Smooth muscle cell (in vitro differentiated cells): ENCODE data around the gene KLRC1. TPM values are rescaled to one million over a fixed set of nuclear protein-coding genes. Genes with fewer than 3 reads are reported as not detected.
A peak's percentile ranks its signal among the peaks of the same experiment; 100 is the strongest.

Experiments used
- DNase-seq: peaks from one replicate; lab custom pipeline; 2025; ENCODE audit not compliant: unreplicated experiment; lab: John Stamatoyannopoulos, UW
- H2AFZ ChIP-seq: fragments of 200-600 bp; sonication (generic); 2 replicates; pipeline ENCODE4 v1.6.0; 2016; ENCODE audit warnings: antibody characterized with exemption, low read depth, mild to moderate bottlenecking
- H3F3A ChIP-seq: fragments of 200-600 bp; sonication (generic); 2 replicates; pipeline ENCODE4 v1.6.0; 2017; ENCODE audit warnings: antibody characterized with exemption, low read depth
- H3K27ac ChIP-seq: fragments of 200-600 bp; sonication (generic); 2 replicates; pipeline ENCODE4 v1.5.1; 2016; ENCODE audit warnings: low read depth, mild to moderate bottlenecking
- H3K27me3 ChIP-seq: fragments of 200-600 bp; sonication (generic); 2 replicates; pipeline ENCODE4 v1.6.1; 2016; ENCODE audit warnings: low read depth, mild to moderate bottlenecking
- H3K36me3 ChIP-seq: fragments of 200-600 bp; sonication (generic); 2 replicates; pipeline ENCODE4 v1.5.1; 2016; ENCODE audit warnings: low read depth
- H3K4me1 ChIP-seq: fragments of 200-600 bp; sonication (generic); 2 replicates; pipeline ENCODE4 v1.5.1; 2016; ENCODE audit warnings: low read depth
- H3K4me2 ChIP-seq: fragments of 200-600 bp; sonication (generic); 2 replicates; pipeline ENCODE4 v1.6.0; 2016; ENCODE audit warnings: mild to moderate bottlenecking
- H3K4me3 ChIP-seq: fragments of 200-600 bp; sonication (generic); 2 replicates; pipeline ENCODE4 v1.5.1; 2016; ENCODE audit warnings: mild to moderate bottlenecking
- H3K79me2 ChIP-seq: fragments of 200-600 bp; sonication (generic); 2 replicates; pipeline ENCODE4 v1.6.0; 2016; ENCODE audit warnings: low read depth, mild to moderate bottlenecking
- H3K9ac ChIP-seq: fragments of 200-600 bp; sonication (generic); 2 replicates; pipeline ENCODE4 v1.6.0; 2016; ENCODE audit warnings: low read depth
- H3K9me3 ChIP-seq: fragments of 200-600 bp; sonication (generic); replicated peaks from 2 replicates; pipeline ENCODE4 v1.5.1; 2016; ENCODE audit warnings: low read depth
- H4K20me1 ChIP-seq: fragments of 200-600 bp; sonication (generic); 2 replicates; pipeline ENCODE4 v1.6.0; 2016; ENCODE audit warnings: low read depth
- CTCF ChIP-seq: fragments of 200-600 bp; sonication (generic); IDR thresholded peaks from 2 replicates; pipeline ENCODE4 v1.5.1; 2017; ENCODE audit warnings: borderline replicate concordance, mild to moderate bottlenecking, antibody characterized with exemption; ENCODE audit not compliant: insufficient read depth, poor library complexity, severe bottlenecking
- WGBS: methylation state at CpG from one replicate; pipeline ENCODE4 v1.1.7; 2016; ENCODE audit warnings: low lambda C conversion rate; 5-methylcytosine and 5-hydroxymethylcytosine counted together
- polyA plus RNA-seq: library from polyadenylated mRNA; unstranded; fragments of >200 nt; fragmentation: Nextera tagmentation; extraction: Ambion mirVana; gene quantifications from 2 replicates; pipeline ENCODE4 v1.2.1, GENCODE V29; 2016
- total RNA-seq: library from RNA; depleted of rRNA; stranded (reverse); fragments of >200 nt; gene quantifications from 2 replicates; pipeline ENCODE4 v1.2.3, GENCODE V29; 2014

The KLRC1 gene
- not detected in 2 replicates for total RNA-seq
- not detected in 2 replicates for polyA plus RNA-seq

GRCh38 chr12:10453156-10453555 is at the start of gene KLRC1:
Gene KLRC1 (minus strand): TSS chr12:10453377. CDS start chr12:10451156, 2,221 bp downstream.
- Histone ChIP-seq H2AFZ (no peak within 1 kb of the TSS), H4K20me1 (no peaks in the 10 kb centered on the region), H3K9me3 (no peaks in the 10 kb centered on the region), H3K4me2 (no peak within 1 kb of the TSS), H3F3A (no peaks in the 10 kb centered on the region), H3K4me1 (no peaks in the 10 kb centered on the region), H3K27ac (no peak within 1 kb of the TSS), H3K9ac (no peak within 1 kb of the TSS), H3K36me3 (no peaks in the 10 kb centered on the region), H3K79me2 (no peaks in the 10 kb centered on the region), H3K4me3 (no peak within 1 kb of the TSS), H3K27me3 (no peaks in the 10 kb centered on the region)
- no peak for DNase-seq
- TF ChIP-seq CTCF: no peak
- 92% methylated on average over 2 of the region's 2 CpGs for WGBS

- Histone ChIP-seq H3K27me3 (peaks cover 3% of the 10 kb centered on the region), H3K4me2 (no peak overlapping the region), H3K9me3 (no peaks in the 10 kb centered on the region), H3K9ac (no peak overlapping the region), H3K27ac (no peak overlapping the region), H3F3A (no peaks in the 10 kb centered on the region), H3K79me2 (no peaks in the 10 kb centered on the region), H4K20me1 (no peaks in the 10 kb centered on the region), H2AFZ (no peak overlapping the region), H3K4me3 (no peak overlapping the region), H3K36me3 (no peaks in the 10 kb centered on the region), H3K4me1 (no peaks in the 10 kb centered on the region)
- 49% methylated on average over 3 of the region's 3 CpGs for WGBS
- DNase-seq: no peak
- peak; percentile 31 for TF ChIP-seq CTCF
Observed at GRCh38 chr12:10501030-10501429, 47.9 kb upstream of the KLRC1 start.

- WGBS: 38% methylated on average over 1 of the region's 1 CpG
- H3K27ac ChIP-seq: no peak overlapping the region
- H3K9ac ChIP-seq: no peak overlapping the region
- no peak overlapping the region for H3K4me2 ChIP-seq
- H3F3A ChIP-seq: no peaks in the 10 kb centered on the region
- H3K27me3 ChIP-seq: peaks cover 3% of the 10 kb centered on the region
- H4K20me1 ChIP-seq: no peaks in the 10 kb centered on the region
- no peaks in the 10 kb centered on the region for H3K79me2 ChIP-seq
- no peak for TF ChIP-seq CTCF
- no peak overlapping the region for H2AFZ ChIP-seq
- no peaks in the 10 kb centered on the region for H3K36me3 ChIP-seq
- no peaks in the 10 kb centered on the region for H3K9me3 ChIP-seq
- no peaks in the 10 kb centered on the region for H3K4me1 ChIP-seq
- DNase-seq: no peak
- H3K4me3 ChIP-seq: no peak overlapping the region
Observed at GRCh38 chr12:10498042-10498441, 44.9 kb upstream of the KLRC1 start.

GRCh38 chr12:10497602-10498001 is 44.4 kb upstream of the KLRC1 start:
- H3K27ac ChIP-seq: no peak overlapping the region
- peaks cover 3% of the 10 kb centered on the region for H3K27me3 ChIP-seq
- no peak for DNase-seq
- no peak overlapping the region for H3K4me2 ChIP-seq
- H3K9me3 ChIP-seq: no peaks in the 10 kb centered on the region
- no peaks in the 10 kb centered on the region for H3K79me2 ChIP-seq
- no peak overlapping the region for H2AFZ ChIP-seq
- no peak overlapping the region for H3K4me3 ChIP-seq
- no peak overlapping the region for H3K9ac ChIP-seq
- TF ChIP-seq CTCF: no peak
- 81% methylated on average over 2 of the region's 2 CpGs for WGBS
- no peaks in the 10 kb centered on the region for H3K4me1 ChIP-seq
- H4K20me1 ChIP-seq: no peaks in the 10 kb centered on the region
- no peaks in the 10 kb centered on the region for H3F3A ChIP-seq
- H3K36me3 ChIP-seq: no peaks in the 10 kb centered on the region
